ENCODE measurements around the gene SNX27.
"Not testable (repeated sequence)": the region's sequence is repeated elsewhere in the genome, so short reads cannot be mapped to it uniquely, and the experiment has no call there.

DNA sequence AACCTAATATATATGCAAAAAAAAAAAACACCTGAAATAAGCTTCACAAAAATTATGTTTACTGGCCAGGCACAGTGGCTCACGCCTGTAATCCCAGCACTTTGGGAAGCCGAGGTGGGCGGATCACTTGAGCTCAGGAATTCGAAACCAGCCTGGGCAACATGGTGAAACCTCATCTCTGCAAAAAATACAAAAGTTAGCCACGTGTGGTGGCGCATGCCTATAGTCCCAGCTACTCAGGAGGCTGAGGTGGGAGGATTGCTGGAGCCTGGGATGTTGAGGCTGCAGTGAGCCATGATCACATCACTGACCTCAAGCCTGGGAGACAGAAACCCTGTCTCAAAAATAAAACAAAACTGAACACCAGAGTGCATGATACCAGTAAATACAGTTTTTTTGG, 7.1 kb downstream of the SNX27 start:
- not testable (repeated sequence) for TF ChIP-seq SPI1 (IDR thresholded peaks at IDR 0.05; ENCODE audit: low read depth, low read length); TAF1 (IDR thresholded peaks at IDR 0.05; ENCODE audit: low read depth, low read length); POLR2AphosphoS5 (IDR thresholded peaks at IDR 0.05; ENCODE audit: low read depth, low read length); POLR2A (IDR thresholded peaks at IDR 0.05; ENCODE audit: low read depth, low read length); POU2F2 (IDR thresholded peaks at IDR 0.05; ENCODE audit: low read depth, low read length); PAX5 (IDR thresholded peaks at IDR 0.05; ENCODE audit: insufficient read depth, low read length, severe bottlenecking)
